GM18517 (cell line): ENCODE measurements around the gene RPTN.

Experiments used
- ATAC-seq: cut with Tn5 transposase; IDR thresholded peaks from one replicate; pipeline ENCODE4 v1.9.1; 2021; ENCODE audit warnings: mild to moderate bottlenecking, moderate library complexity; ENCODE audit not compliant: unreplicated experiment

RPTN gene

GRCh38 chr1:152159144-152159543, at the start of gene RPTN:
Gene RPTN (minus strand): TSS chr1:152159228. CDS start chr1:152157889, 1,339 bp downstream.
- ATAC-seq, result no peak

GRCh38 chr1:152198982-152199381, 40.0 kb upstream of the RPTN start:
- no peak for ATAC-seq

- ATAC-seq, result no peak
Observed at GRCh38 chr1:152197361-152197941, 38.4 kb upstream of the RPTN start.

GRCh38 chr1:152191711-152192110, 32.7 kb upstream of the RPTN start:
- ATAC-seq, result no peak

GRCh38 chr1:152191260-152191659, 32.2 kb upstream of the RPTN start:
- ATAC-seq, result no peak

GRCh38 chr1:152190589-152190988, 31.6 kb upstream of the RPTN start:
- ATAC-seq, result no peak

- ATAC-seq, result no peak
Observed at GRCh38 chr1:152189657-152190442, 30.8 kb upstream of the RPTN start.

GRCh38 chr1:152188673-152189591, 29.9 kb upstream of the RPTN start:
- ATAC-seq, result no peak

- no peak for ATAC-seq
Observed at GRCh38 chr1:152186556-152187285, 27.7 kb upstream of the RPTN start.

GRCh38 chr1:152185544-152186391, 26.7 kb upstream of the RPTN start:
- ATAC-seq, result no peak

- no peak for ATAC-seq
Observed at GRCh38 chr1:152182944-152183361, 23.9 kb upstream of the RPTN start.

GRCh38 chr1:152182431-152182830, 23.4 kb upstream of the RPTN start:
- ATAC-seq, result no peak

GRCh38 chr1:152179566-152179965, 20.5 kb upstream of the RPTN start:
- ATAC-seq, result no peak

GRCh38 chr1:152170287-152170905, 11.4 kb upstream of the RPTN start:
- no peak for ATAC-seq

GRCh38 chr1:152169366-152170025, 10.5 kb upstream of the RPTN start:
- no peak for ATAC-seq

GRCh38 chr1:152168535-152168868, 9.5 kb upstream of the RPTN start:
- no peak for ATAC-seq

GRCh38 chr1:152167835-152168534, 9.0 kb upstream of the RPTN start:
- no peak for ATAC-seq

- no peak for ATAC-seq
Observed at GRCh38 chr1:152166966-152167365, 7.9 kb upstream of the RPTN start.
